Esophagus (tissue), 2 donors: ENCODE results near the gene PTP4A2. TPM values are rescaled to one million over a fixed set of nuclear protein-coding genes. Genes with fewer than 3 reads are reported as not detected.

Experiments
- H3K27ac ChIP-seq, 2 donors: one replicate each; pipeline ENCODE4 v1.5.1; 2013; ENCODE audit warnings: low read depth in 2 of 2, mild to moderate bottlenecking in 2 of 2, inconsistent platforms in 1 of 2, low read length in 1 of 2, moderate library complexity in 1 of 2
- H3K27me3 ChIP-seq, 2 donors: one replicate each; pipeline ENCODE4 v1.6.1; 2013; ENCODE audit warnings: low read length in 2 of 2, control low read depth in 1 of 2, mild to moderate bottlenecking in 1 of 2; ENCODE audit not compliant: insufficient read depth in 2 of 2, control insufficient read depth in 1 of 2
- H3K36me3 ChIP-seq, 2 donors: one replicate each; pipeline ENCODE4 v1.6.1; 2013; ENCODE audit warnings: low read length in 1 of 2; ENCODE audit not compliant: control insufficient read depth in 2 of 2, insufficient read depth in 2 of 2
- H3K4me1 ChIP-seq, 2 donors: one replicate each; pipeline ENCODE4 v1.6.1; 2013; ENCODE audit warnings: low read length in 1 of 2; ENCODE audit not compliant: control insufficient read depth in 2 of 2, insufficient read depth in 2 of 2
- H3K4me3 ChIP-seq, 2 donors: one replicate each; pipeline ENCODE4 v1.5.1; 2013; ENCODE audit warnings: low read length in 2 of 2, mild to moderate bottlenecking in 2 of 2, low read depth in 1 of 2, moderate library complexity in 1 of 2
- H3K9me3 ChIP-seq, 2 donors: one replicate each; pipeline ENCODE4 v1.6.1; 2013; ENCODE audit warnings: mild to moderate bottlenecking in 2 of 2, low read depth in 1 of 2, low read length in 1 of 2, moderate library complexity in 1 of 2; ENCODE audit not compliant: control insufficient read depth in 2 of 2, insufficient read depth in 1 of 2
- WGBS, 2 donors: extraction: QIAGEN DNeasy Blood & Tissue Kit; methylation state at CpG; one replicate each; pipeline ENCODE4 v1.1.7; 2013; 5-methylcytosine and 5-hydroxymethylcytosine counted together
- polyA plus RNA-seq, 2 donors: library from polyadenylated mRNA; stranded (reverse); fragments of 200-250 nt; gene quantifications; one replicate each; pipeline ENCODE4 v1.2.3, GENCODE V29; 2013
- donor health status: healthy with polysubstance abuse.
- donor health status: Bipolar disorder and iron deficiency.

The PTP4A2 gene
- 10 to 100 TPM; 40.6 to 45.5 TPM for polyA plus RNA-seq

- no peaks in the 10 kb centered on the region for H3K36me3 ChIP-seq
- peak within 1 kb of the TSS; percentile 81 to 93 for H3K4me3 ChIP-seq
- no peaks in the 10 kb centered on the region for H3K9me3 ChIP-seq
- peak within 1 kb of the TSS; percentile 96 to 99 for H3K27ac ChIP-seq
- peaks cover 0 to 2% of the 10 kb centered on the region in 2 donors for H3K4me1 ChIP-seq
- no peaks in the 10 kb centered on the region for H3K27me3 ChIP-seq
- WGBS, 2 donors: 1% methylated on average over 57 to 82 of the region's 82 CpGs
These were observed at the start of gene PTP4A2 for GRCh38 chr1:31938184-31938975. Gene PTP4A2 (minus strand): TSS chr1:31938368. CDS start chr1:31919065, 19,303 bp downstream.

- no peak overlapping the region for H3K4me3 ChIP-seq
- H3K36me3 ChIP-seq: no peaks in the 10 kb centered on the region
- H3K9me3 ChIP-seq: no peaks in the 10 kb centered on the region
- H3K4me1 ChIP-seq: no peaks in the 10 kb centered on the region
- no peaks in the 10 kb centered on the region for H3K27me3 ChIP-seq
- H3K27ac ChIP-seq: no peak overlapping the region
- WGBS, 2 donors: 73 to 81% methylated on average over 9 of the region's 9 CpGs
These were observed 49.0 kb upstream of the PTP4A2 start for GRCh38 chr1:31987135-31987619.

GRCh38 chr1:31985430-31985829 is 47.3 kb upstream of the PTP4A2 start:
- no peak overlapping the region for H3K4me3 ChIP-seq
- no peaks in the 10 kb centered on the region for H3K4me1 ChIP-seq
- peak overlapping the region in 1 of 2 donors; percentile 30 for H3K27ac ChIP-seq
- no peaks in the 10 kb centered on the region for H3K36me3 ChIP-seq
- 14 to 25% methylated on average over 4 of the region's 4 CpGs for WGBS, 2 donors
- no peaks in the 10 kb centered on the region for H3K9me3 ChIP-seq
- H3K27me3 ChIP-seq: no peaks in the 10 kb centered on the region

GRCh38 chr1:31984419-31985347 is 46.5 kb upstream of the PTP4A2 start:
- Histone ChIP-seq H3K27me3 (no peaks in the 10 kb centered on the region), H3K9me3 (no peaks in the 10 kb centered on the region), H3K27ac (peak overlapping the region; percentile 30 to 60), H3K4me1 (no peaks in the 10 kb centered on the region), H3K4me3 (no peak overlapping the region), H3K36me3 (no peaks in the 10 kb centered on the region)
- WGBS, 2 donors: 71 to 78% methylated on average over 5 to 6 of the region's 6 CpGs

GRCh38 chr1:31981972-31982371 is 43.8 kb upstream of the PTP4A2 start:
- Histone ChIP-seq H3K4me1 (peaks cover under 1 to 4% of the 10 kb centered on the region in 2 donors), H3K36me3 (no peaks in the 10 kb centered on the region), H3K4me3 (no peak overlapping the region), H3K27ac (no peak overlapping the region), H3K9me3 (no peaks in the 10 kb centered on the region), H3K27me3 (no peaks in the 10 kb centered on the region)
- WGBS, 2 donors: 43 to 45% methylated on average over 3 of the region's 3 CpGs

- no peak overlapping the region for H3K4me3 ChIP-seq
- no peak overlapping the region for H3K27ac ChIP-seq
- H3K9me3 ChIP-seq: no peaks in the 10 kb centered on the region
- H3K27me3 ChIP-seq: no peaks in the 10 kb centered on the region
- H3K36me3 ChIP-seq: no peaks in the 10 kb centered on the region
- 53 to 88% methylated on average over 2 of the region's 2 CpGs for WGBS, 2 donors
- peaks cover 2 to 6% of the 10 kb centered on the region in 2 donors for H3K4me1 ChIP-seq
These were observed 43.3 kb upstream of the PTP4A2 start for GRCh38 chr1:31981456-31981839.

GRCh38 chr1:31980835-31981455 is 42.8 kb upstream of the PTP4A2 start:
- Histone ChIP-seq H3K27me3 (no peaks in the 10 kb centered on the region), H3K27ac (no peak overlapping the region), H3K4me1 (peaks cover 2 to 6% of the 10 kb centered on the region in 2 donors), H3K9me3 (no peaks in the 10 kb centered on the region), H3K4me3 (no peak overlapping the region), H3K36me3 (no peaks in the 10 kb centered on the region)
- 76 to 81% methylated on average over 10 of the region's 10 CpGs for WGBS, 2 donors

GRCh38 chr1:31978843-31979400 is 40.8 kb upstream of the PTP4A2 start:
- Histone ChIP-seq H3K4me3 (no peak overlapping the region), H3K9me3 (no peaks in the 10 kb centered on the region), H3K4me1 (peaks cover 2 to 6% of the 10 kb centered on the region in 2 donors), H3K27me3 (no peaks in the 10 kb centered on the region), H3K27ac (no peak overlapping the region), H3K36me3 (no peaks in the 10 kb centered on the region)
- 45 to 48% methylated on average over 4 of the region's 4 CpGs for WGBS, 2 donors
